Lung (tissue), 12 donors: ENCODE measurements around the gene MBTPS2. TPM values are rescaled to one million over a fixed set of nuclear protein-coding genes. Genes with fewer than 3 reads are reported as not detected.

Source experiments
- ATAC-seq: fragments of 200-7000 bp; cut with Tn5 transposase; one replicate; pipeline ENCODE4 v1.9.1; 2020; ENCODE audit warnings: moderate number of reproducible peaks; ENCODE audit not compliant: insufficient read depth, low FRiP score
- DNase-seq, 3 donors: peaks; one replicate each; pipeline ENCODE4 v3.0.0-alpha.2; 2013 to 2017
- H3K27ac ChIP-seq, 2 donors: one replicate each; pipeline ENCODE4 v1.5.1; 2013; ENCODE audit warnings: mild to moderate bottlenecking in 2 of 2, moderate library complexity in 2 of 2, control low read depth in 1 of 2, inconsistent platforms in 1 of 2, low read depth in 1 of 2, low read length in 1 of 2
- H3K27me3 ChIP-seq, 3 donors: one replicate each; pipeline ENCODE4 v1.5.1; 2013; ENCODE audit warnings: low read length in 2 of 3; ENCODE audit not compliant: control insufficient read depth in 3 of 3, insufficient read depth in 3 of 3
- H3K36me3 ChIP-seq, 4 donors: one replicate each; pipeline ENCODE4 v1.5.1; 2013; ENCODE audit warnings: low read length in 4 of 4, mild to moderate bottlenecking in 1 of 4, moderate library complexity in 1 of 4; ENCODE audit not compliant: control insufficient read depth in 4 of 4, insufficient read depth in 4 of 4
- H3K4me1 ChIP-seq, 5 donors: one replicate each; pipeline ENCODE4 v1.5.1; 2013; ENCODE audit warnings: low read length in 5 of 5, mild to moderate bottlenecking in 2 of 5, moderate library complexity in 1 of 5; ENCODE audit not compliant: control insufficient read depth in 5 of 5, insufficient read depth in 5 of 5
- H3K4me3 ChIP-seq: one replicate; pipeline ENCODE4 v1.5.1; 2013; ENCODE audit warnings: mild to moderate bottlenecking, control low read depth, moderate library complexity
- H3K9ac ChIP-seq, 2 donors: one replicate each; pipeline ENCODE4 v1.5.1; 2013; ENCODE audit warnings: low read length in 2 of 2, control low read depth in 1 of 2; ENCODE audit not compliant: insufficient read depth in 1 of 2
- H3K9me3 ChIP-seq, 4 donors: one replicate each; pipeline ENCODE4 v1.5.1; 2013; ENCODE audit warnings: low read length in 3 of 4, mild to moderate bottlenecking in 1 of 4, moderate library complexity in 1 of 4; ENCODE audit not compliant: control insufficient read depth in 4 of 4, insufficient read depth in 3 of 4
- WGBS, 2 donors: extraction: QIAGEN DNeasy Blood & Tissue Kit; methylation state at CpG; one replicate each; pipeline ENCODE4 v1.1.7; 2013; 5-methylcytosine and 5-hydroxymethylcytosine counted together
- polyA plus RNA-seq, 2 donors: library from polyadenylated mRNA; stranded (reverse); fragments of 200-250 nt; gene quantifications; one replicate each; pipeline ENCODE4 v1.2.1, GENCODE V29; 2013
- total RNA-seq, 2 donors: library from RNA; depleted of rRNA in 1 of 2; stranded (reverse); fragments of >200 nt in 1 of 2; gene quantifications; one replicate each; pipeline ENCODE4 v1.2.1, GENCODE V29; 2014 to 2021
- TF ChIP-seq, protein P1 (sequence below): IDR thresholded peaks from 2 replicates; pipeline ENCODE4 v1.5.1; 2012; ENCODE audit warnings: mild to moderate bottlenecking; ENCODE audit errors: control extremely low read depth, extremely low read depth
- donor health status: control.
- donor health status: control.
- donor health status: Bipolar disorder and iron deficiency.
- donor health status: healthy.
- donor health status: DM: yes; HTN: yes; CAD: no.

The MBTPS2 gene
- total and polyA plus RNA-seq, 4 donors: 2.0 to 21.7 (median 10.4) TPM

DNA sequence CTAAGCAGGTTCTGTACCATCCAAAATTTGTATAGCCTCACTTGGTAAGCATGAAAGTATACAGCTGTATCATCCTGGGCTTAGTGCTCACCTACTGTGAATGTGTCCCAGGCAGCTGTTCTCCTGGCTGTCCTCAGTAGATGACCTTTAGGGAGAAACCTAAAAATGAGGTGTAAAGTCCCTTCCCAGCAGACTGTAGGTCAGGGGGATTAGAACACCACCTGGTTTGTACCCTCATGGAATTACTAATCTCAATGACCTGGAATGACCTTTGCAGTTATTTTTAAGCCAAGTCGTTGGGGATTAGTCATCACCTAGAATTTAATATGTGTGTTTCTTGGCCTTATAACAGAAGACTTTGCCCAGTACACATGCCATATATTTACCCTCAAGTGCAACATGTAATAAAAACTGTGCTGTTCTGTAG is 39.1 kb upstream of the MBTPS2 start:
- Histone ChIP-seq H3K36me3 (no peaks in the 10 kb centered on the region), H3K4me1 (no peaks in the 10 kb centered on the region), H3K27me3 (peaks cover 0 to 6% (median 0%) of the 10 kb centered on the region in 3 donors), H3K4me3 (no peak overlapping the region), H3K27ac (peak overlapping the region in 1 of 2 donors; percentile 83), H3K9ac (no peak overlapping the region), H3K9me3 (no peaks in the 10 kb centered on the region)
- DNase-seq (no peak), ATAC-seq (no peak)
- TF ChIP-seq, protein P1, sequence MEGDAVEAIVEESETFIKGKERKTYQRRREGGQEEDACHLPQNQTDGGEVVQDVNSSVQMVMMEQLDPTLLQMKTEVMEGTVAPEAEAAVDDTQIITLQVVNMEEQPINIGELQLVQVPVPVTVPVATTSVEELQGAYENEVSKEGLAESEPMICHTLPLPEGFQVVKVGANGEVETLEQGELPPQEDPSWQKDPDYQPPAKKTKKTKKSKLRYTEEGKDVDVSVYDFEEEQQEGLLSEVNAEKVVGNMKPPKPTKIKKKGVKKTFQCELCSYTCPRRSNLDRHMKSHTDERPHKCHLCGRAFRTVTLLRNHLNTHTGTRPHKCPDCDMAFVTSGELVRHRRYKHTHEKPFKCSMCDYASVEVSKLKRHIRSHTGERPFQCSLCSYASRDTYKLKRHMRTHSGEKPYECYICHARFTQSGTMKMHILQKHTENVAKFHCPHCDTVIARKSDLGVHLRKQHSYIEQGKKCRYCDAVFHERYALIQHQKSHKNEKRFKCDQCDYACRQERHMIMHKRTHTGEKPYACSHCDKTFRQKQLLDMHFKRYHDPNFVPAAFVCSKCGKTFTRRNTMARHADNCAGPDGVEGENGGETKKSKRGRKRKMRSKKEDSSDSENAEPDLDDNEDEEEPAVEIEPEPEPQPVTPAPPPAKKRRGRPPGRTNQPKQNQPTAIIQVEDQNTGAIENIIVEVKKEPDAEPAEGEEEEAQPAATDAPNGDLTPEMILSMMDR: no peak
- whole genome bisulfite sequencing, 2 donors: 9 to 47% methylated on average over 1 of the region's 1 CpG

DNA sequence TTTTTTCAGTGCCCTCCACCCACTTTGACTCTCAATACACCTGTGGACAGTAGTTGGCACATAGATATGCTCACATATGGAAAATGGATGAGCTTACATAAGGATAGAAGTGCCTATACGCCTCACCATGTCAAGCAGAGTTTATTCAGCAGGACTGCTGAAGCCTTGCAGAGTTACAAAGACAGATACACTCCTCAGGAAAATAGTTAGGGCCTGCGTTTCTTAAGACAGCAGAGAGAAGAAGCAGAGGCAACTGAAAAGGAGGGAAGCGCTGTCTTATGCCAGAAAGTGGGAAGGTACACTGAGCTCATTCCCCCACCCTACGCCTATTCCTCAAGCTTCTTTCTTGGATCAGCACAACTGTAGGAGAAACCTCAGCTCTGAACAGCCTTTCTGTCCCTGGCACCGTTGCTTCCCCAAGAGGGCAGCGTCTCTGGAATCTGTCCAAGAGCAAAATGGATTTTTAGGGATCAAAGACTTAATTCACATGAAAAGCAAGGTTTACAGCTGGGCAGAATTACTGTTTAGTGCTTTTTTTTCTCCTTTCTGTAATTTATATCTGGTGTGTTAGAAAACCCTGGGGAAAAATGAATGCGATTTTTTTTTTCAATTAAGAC is 37.3 kb upstream of the MBTPS2 start:
- Histone ChIP-seq H3K36me3 (no peaks in the 10 kb centered on the region), H3K4me1 (no peaks in the 10 kb centered on the region), H3K27me3 (peaks cover 0 to 6% (median 0%) of the 10 kb centered on the region in 3 donors), H3K4me3 (no peak overlapping the region), H3K9me3 (no peaks in the 10 kb centered on the region), H3K27ac (no peak overlapping the region), H3K9ac (no peak overlapping the region)
- no peak for DNase-seq
- 70 to 87% methylated on average over 7 of the region's 7 CpGs for WGBS, 2 donors
- TF ChIP-seq, protein P1: no peak
- ATAC-seq: no peak

DNA sequence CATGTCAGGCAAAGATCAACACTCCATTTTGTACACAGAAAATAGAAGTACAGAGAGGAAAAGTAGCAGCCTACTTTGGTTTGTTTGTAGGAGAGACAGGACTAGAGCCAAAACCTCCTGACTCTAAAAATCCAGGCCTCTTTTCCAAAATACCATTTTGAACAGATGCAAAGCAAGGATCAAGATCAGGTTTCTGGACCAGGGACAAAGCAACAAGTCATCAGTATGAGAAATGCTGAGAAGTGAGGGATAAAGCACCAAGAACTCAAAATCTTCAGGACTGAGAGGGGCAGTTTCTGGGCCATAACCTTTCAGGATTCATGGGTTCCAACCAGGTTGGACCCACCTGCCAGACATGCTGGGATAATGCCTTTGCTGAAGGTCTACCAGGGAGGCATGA is 36.6 kb upstream of the MBTPS2 start:
- H3K9me3 ChIP-seq: no peaks in the 10 kb centered on the region

More for the DNA sequence above, 36.6 kb upstream of the MBTPS2 start:
- H3K27ac ChIP-seq: no peak overlapping the region
- no peaks in the 10 kb centered on the region for H3K36me3 ChIP-seq
- DNase-seq (no peak), ATAC-seq (no peak)
- H3K9ac ChIP-seq: no peak overlapping the region
- TF ChIP-seq, protein P1: no peak
- peaks cover 0 to 6% (median 0%) of the 10 kb centered on the region in 3 donors for H3K27me3 ChIP-seq
- H3K4me1 ChIP-seq: no peaks in the 10 kb centered on the region
- no peak overlapping the region for H3K4me3 ChIP-seq
